Astrocyte (in vitro differentiated cells and primary cell): ENCODE measurements around the gene FAM222B. TPM values are rescaled to one million over a fixed set of nuclear protein-coding genes. Genes with fewer than 3 reads are reported as not detected.
"Not testable (repeated sequence)": the region's sequence is repeated elsewhere in the genome, so short reads cannot be mapped to it uniquely, and the experiment has no call there.

Experiments
- DNase-seq: peaks from one replicate; pipeline ENCODE4 v3.0.0-alpha.2; 2010; ENCODE audit warnings: low read depth
- FAIRE-seq: peaks from 2 replicates; lab custom pipeline; 2011; peaks lifted over from hg19 to GRCh38; lab: Jason Lieb, UNC
- H2AFZ ChIP-seq: 2 replicates; pipeline ENCODE4 v1.6.0; 2012; ENCODE audit warnings: low read depth, low read length, inconsistent platforms
- H3K27ac ChIP-seq: 2 replicates; pipeline ENCODE4 v1.5.1; 2011; ENCODE audit warnings: low read depth, low read length, inconsistent platforms
- H3K27me3 ChIP-seq: 2 replicates; pipeline ENCODE4 v1.6.0; 2011; ENCODE audit warnings: low read length, inconsistent platforms; ENCODE audit not compliant: insufficient read depth
- H3K36me3 ChIP-seq: 2 replicates; pipeline ENCODE4 v1.5.1; 2011; ENCODE audit warnings: low read length, inconsistent platforms; ENCODE audit not compliant: insufficient read depth
- H3K4me1 ChIP-seq: 2 replicates; pipeline ENCODE4 v1.5.1; 2011; ENCODE audit warnings: low read length, inconsistent platforms; ENCODE audit not compliant: insufficient read depth
- H3K4me2 ChIP-seq: 2 replicates; pipeline ENCODE4 v1.6.0; 2012; ENCODE audit warnings: low read length, inconsistent platforms
- H3K4me3 ChIP-seq: 2 replicates; pipeline ENCODE4 v1.5.1; 2011; ENCODE audit warnings: low read depth, mild to moderate bottlenecking, low read length, inconsistent platforms; ENCODE audit not compliant: insufficient read depth
- H3K79me2 ChIP-seq: 2 replicates; pipeline ENCODE4 v1.6.0; 2012; ENCODE audit warnings: mild to moderate bottlenecking, low read length, inconsistent platforms; ENCODE audit not compliant: insufficient read depth
- H3K9ac ChIP-seq: 2 replicates; pipeline ENCODE4 v1.6.0; 2012; ENCODE audit warnings: mild to moderate bottlenecking, low read length, inconsistent platforms
- H3K9me3 ChIP-seq: 2 replicates; pipeline ENCODE4 v1.5.1; 2012; ENCODE audit warnings: low read depth, mild to moderate bottlenecking, low read length, inconsistent platforms; ENCODE audit not compliant: insufficient read depth
- H4K20me1 ChIP-seq: 2 replicates; pipeline ENCODE4 v1.6.0; 2012; ENCODE audit warnings: low read length, inconsistent platforms; ENCODE audit not compliant: insufficient read depth
- H3K27ac Mint-ChIP-seq: one replicate; pipeline ENCODE4 v1.8.0; 2021; ENCODE audit warnings: mild to moderate bottlenecking, mixed read lengths; ENCODE audit not compliant: unreplicated experiment
- H3K27me3 Mint-ChIP-seq: one replicate; pipeline ENCODE4 v1.8.0; 2021; ENCODE audit warnings: low read depth, mixed read lengths; ENCODE audit not compliant: unreplicated experiment
- H3K36me3 Mint-ChIP-seq: one replicate; pipeline ENCODE4 v1.8.0; 2021; ENCODE audit warnings: low read depth, mixed read lengths; ENCODE audit not compliant: unreplicated experiment
- H3K4me1 Mint-ChIP-seq: one replicate; pipeline ENCODE4 v1.8.0; 2021; ENCODE audit warnings: low read depth, mixed read lengths; ENCODE audit not compliant: unreplicated experiment
- H3K4me3 Mint-ChIP-seq: one replicate; pipeline ENCODE4 v1.8.0; 2021; ENCODE audit warnings: mild to moderate bottlenecking, moderate library complexity, mixed read lengths; ENCODE audit not compliant: unreplicated experiment
- H3K9me3 Mint-ChIP-seq: one replicate; pipeline ENCODE4 v1.8.0; 2021; ENCODE audit warnings: mild to moderate bottlenecking, mixed read lengths; ENCODE audit not compliant: unreplicated experiment
- EZH2 ChIP-seq: IDR thresholded peaks from 2 replicates; pipeline ENCODE4 v1.6.1; 2012; ENCODE audit warnings: mild to moderate bottlenecking, low read length, inconsistent platforms; ENCODE audit not compliant: insufficient read depth
- total RNA-seq: library from RNA; stranded (reverse); gene quantifications from 2 replicates; pipeline ENCODE4 v1.2.1, GENCODE V29; 2021
- TF ChIP-seq, protein P1 (sequence below): IDR thresholded peaks from 2 replicates; pipeline ENCODE4 v1.5.1; 2011; ENCODE audit warnings: low read depth, mild to moderate bottlenecking, inconsistent platforms, low read length, moderate library complexity; ENCODE audit not compliant: insufficient read depth

The FAM222B gene
- total RNA-seq, 1 donor from 2014 or later: 53.0 TPM

GRCh38 chr17:28735913-28736769 is 106.4 kb downstream of the FAM222B start:
- not testable (repeated sequence) for H3K27me3 ChIP-seq, H3K36me3 ChIP-seq, H3K4me1 Mint-ChIP-seq, H3K4me2 ChIP-seq, H3K9me3 ChIP-seq, H3K4me3 ChIP-seq, DNase-seq, H3K79me2 ChIP-seq, H3K4me3 Mint-ChIP-seq, H3K27me3 Mint-ChIP-seq, H3K9ac ChIP-seq, H3K27ac Mint-ChIP-seq, H3K27ac ChIP-seq, H3K4me1 ChIP-seq, FAIRE-seq, H4K20me1 ChIP-seq, H2AFZ ChIP-seq
- Mint-ChIP-seq H3K9me3 (peaks cover 11% of the 10 kb centered on the region), H3K36me3 (peaks cover 22% of the 10 kb centered on the region)

DNA sequence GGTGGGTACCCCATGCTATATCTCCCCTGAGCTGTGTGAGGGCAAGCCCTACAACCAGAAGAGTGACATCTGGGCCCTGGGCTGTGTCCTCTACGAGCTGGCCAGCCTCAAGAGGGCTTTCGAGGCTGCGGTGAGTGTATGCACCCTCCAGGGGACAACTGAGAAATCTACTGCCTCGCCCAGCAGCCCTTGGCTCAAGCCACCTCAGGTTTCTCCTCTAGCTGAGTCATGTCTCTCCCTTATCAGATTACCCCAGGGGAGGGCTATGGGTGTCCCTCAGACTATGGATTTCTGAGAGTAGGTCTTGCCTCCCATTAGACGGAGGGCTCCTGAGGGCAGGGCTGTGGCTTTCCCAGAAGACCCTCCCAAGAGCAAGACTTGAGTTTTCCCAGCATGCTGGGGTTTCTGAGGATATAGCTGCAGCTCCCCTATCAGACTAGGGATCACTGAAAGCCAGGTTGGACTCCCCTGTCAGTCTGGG is 107.3 kb downstream of the FAM222B start:
- H3K27ac ChIP-seq: no peak overlapping the region
- H3K4me2 ChIP-seq: no peak overlapping the region
- H3K36me3 ChIP-seq: no peaks in the 10 kb centered on the region
- no peaks in the 10 kb centered on the region for H3K27me3 Mint-ChIP-seq
- H3K27me3 ChIP-seq: no peaks in the 10 kb centered on the region
- H3K36me3 Mint-ChIP-seq: peaks cover 15% of the 10 kb centered on the region
- H3K27ac Mint-ChIP-seq: no peak overlapping the region
- H3K4me1 ChIP-seq: no peaks in the 10 kb centered on the region
- no peak overlapping the region for H3K4me3 ChIP-seq
- H3K9me3 Mint-ChIP-seq: peaks cover 11% of the 10 kb centered on the region
- H3K9ac ChIP-seq: no peak overlapping the region
- no peak overlapping the region for H3K4me3 Mint-ChIP-seq
- H4K20me1 ChIP-seq: no peaks in the 10 kb centered on the region
- H3K4me1 Mint-ChIP-seq: no peaks in the 10 kb centered on the region
- peaks cover 1% of the 10 kb centered on the region for H3K9me3 ChIP-seq
- TF ChIP-seq, protein P1, sequence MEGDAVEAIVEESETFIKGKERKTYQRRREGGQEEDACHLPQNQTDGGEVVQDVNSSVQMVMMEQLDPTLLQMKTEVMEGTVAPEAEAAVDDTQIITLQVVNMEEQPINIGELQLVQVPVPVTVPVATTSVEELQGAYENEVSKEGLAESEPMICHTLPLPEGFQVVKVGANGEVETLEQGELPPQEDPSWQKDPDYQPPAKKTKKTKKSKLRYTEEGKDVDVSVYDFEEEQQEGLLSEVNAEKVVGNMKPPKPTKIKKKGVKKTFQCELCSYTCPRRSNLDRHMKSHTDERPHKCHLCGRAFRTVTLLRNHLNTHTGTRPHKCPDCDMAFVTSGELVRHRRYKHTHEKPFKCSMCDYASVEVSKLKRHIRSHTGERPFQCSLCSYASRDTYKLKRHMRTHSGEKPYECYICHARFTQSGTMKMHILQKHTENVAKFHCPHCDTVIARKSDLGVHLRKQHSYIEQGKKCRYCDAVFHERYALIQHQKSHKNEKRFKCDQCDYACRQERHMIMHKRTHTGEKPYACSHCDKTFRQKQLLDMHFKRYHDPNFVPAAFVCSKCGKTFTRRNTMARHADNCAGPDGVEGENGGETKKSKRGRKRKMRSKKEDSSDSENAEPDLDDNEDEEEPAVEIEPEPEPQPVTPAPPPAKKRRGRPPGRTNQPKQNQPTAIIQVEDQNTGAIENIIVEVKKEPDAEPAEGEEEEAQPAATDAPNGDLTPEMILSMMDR: no peak
- TF ChIP-seq EZH2: no peak
- H3K79me2 ChIP-seq: no peaks in the 10 kb centered on the region
- DNase-seq (no peak), FAIRE-seq (no peak)
- H2AFZ ChIP-seq: no peak overlapping the region

DNA sequence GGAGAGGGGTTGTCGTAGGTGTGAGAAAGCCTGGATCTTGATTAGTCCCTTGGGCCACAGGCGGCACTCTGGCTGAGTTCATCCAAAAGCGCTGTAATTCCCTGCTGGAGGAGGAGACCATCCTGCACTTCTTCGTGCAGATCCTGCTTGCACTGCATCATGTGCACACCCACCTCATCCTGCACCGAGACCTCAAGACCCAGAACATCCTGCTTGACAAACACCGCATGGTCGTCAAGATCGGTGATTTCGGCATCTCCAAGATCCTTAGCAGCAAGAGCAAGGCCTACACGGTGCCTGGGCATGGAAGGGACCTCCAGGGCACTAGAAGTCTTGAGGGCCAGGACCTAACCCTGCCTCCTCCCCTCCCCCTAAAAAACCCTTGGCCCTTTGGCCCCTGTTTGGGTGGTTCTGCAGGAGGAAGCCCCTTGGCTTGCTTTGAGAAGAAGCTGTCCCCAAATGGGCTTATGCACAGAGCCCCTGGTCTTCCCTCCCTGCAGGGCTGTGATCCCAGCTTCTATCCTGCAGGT is 107.8 kb downstream of the FAM222B start:
- Mint-ChIP-seq H3K4me1 (no peaks in the 10 kb centered on the region), H3K27ac (no peak overlapping the region), H3K9me3 (peaks cover 8% of the 10 kb centered on the region), H3K27me3 (no peaks in the 10 kb centered on the region), H3K4me3 (no peak overlapping the region), H3K36me3 (peaks cover 15% of the 10 kb centered on the region)
- Histone ChIP-seq H3K27ac (no peak overlapping the region), H3K79me2 (no peaks in the 10 kb centered on the region), H3K27me3 (no peaks in the 10 kb centered on the region), H3K4me2 (no peak overlapping the region), H4K20me1 (no peaks in the 10 kb centered on the region), H2AFZ (no peak overlapping the region), H3K36me3 (no peaks in the 10 kb centered on the region), H3K4me1 (no peaks in the 10 kb centered on the region), H3K4me3 (no peak overlapping the region), H3K9ac (no peak overlapping the region), H3K9me3 (no peaks in the 10 kb centered on the region)
- TF ChIP-seq, protein P1: no peak
- no peak for TF ChIP-seq EZH2
- no peak for DNase-seq
- no peak for FAIRE-seq
